ENCODE results near the gene CEP85. TPM values are rescaled to one million over a fixed set of nuclear protein-coding genes. Genes with fewer than 3 reads are reported as not detected.
"Not testable (repeated sequence)": the region's sequence is repeated elsewhere in the genome, so short reads cannot be mapped to it uniquely, and the experiment has no call there.

Gene CEP85
- total RNA-seq, 1 experiment from 2014 or later = 11.1 TPM

- intact Hi-C loops (cut with micrococcal nuclease) = no loop called here
- POLR2A ChIA-PET = interaction anchor here (0.9 to 1.2 kb wide), 2 partner anchors 11 to 43 kb away, joined by 3 read pairs; no protein-coding TSS in a partner anchor
These were observed 12.9 kb upstream of the CEP85 start for GRCh38 chr1:26221094-26221493.

GRCh38 chr1:26224606-26225005, 9.4 kb upstream of the CEP85 start:
- Mint-ChIP-seq H3K27ac (ENCODE audit: low read depth, unreplicated experiment) (no peak overlapping the region), H3K4me3 (ENCODE audit: unreplicated experiment) (no peak overlapping the region), H3K36me3 (ENCODE audit: insufficient read depth, unreplicated experiment) (no peaks in the 10 kb centered on the region), H3K9me3 (ENCODE audit: unreplicated experiment) (no peaks in the 10 kb centered on the region), H3K27me3 (ENCODE audit: insufficient read depth, unreplicated experiment) (peaks cover 11% of the 10 kb centered on the region), H3K4me1 (ENCODE audit: insufficient read depth, unreplicated experiment) (no peaks in the 10 kb centered on the region)
- BruUV-seq (replicated peaks) = no TSS peak
- ChIA-PET POLR2A (no interaction called here), CTCF (interaction anchor here (0.6 kb wide), 1 partner anchor 190 kb away, joined by 3 read pairs; no protein-coding TSS in a partner anchor)
- intact Hi-C loops (cut with micrococcal nuclease) = no loop called here
- no peak for TF ChIP-seq CTCF (IDR thresholded peaks at IDR 0.05; ENCODE audit: unreplicated experiment)
- DNase-seq (ENCODE audit: unreplicated experiment) = no peak

More at GRCh38 chr1:26221094-26221493, 12.9 kb upstream of the CEP85 start:
- no peak for DNase-seq (ENCODE audit: unreplicated experiment)
- Mint-ChIP-seq H3K27ac (ENCODE audit: low read depth, unreplicated experiment) (no peak overlapping the region), H3K36me3 (ENCODE audit: insufficient read depth, unreplicated experiment) (no peaks in the 10 kb centered on the region), H3K9me3 (ENCODE audit: unreplicated experiment) (no peaks in the 10 kb centered on the region), H3K4me1 (ENCODE audit: insufficient read depth, unreplicated experiment) (no peaks in the 10 kb centered on the region), H3K27me3 (ENCODE audit: insufficient read depth, unreplicated experiment) (peaks cover 9% of the 10 kb centered on the region), H3K4me3 (ENCODE audit: unreplicated experiment) (no peak overlapping the region)
- CTCF ChIA-PET = no interaction called here
- BruUV-seq (replicated peaks) = no TSS peak
- no peak for TF ChIP-seq CTCF (IDR thresholded peaks at IDR 0.05; ENCODE audit: unreplicated experiment)

GRCh38 chr1:26225033-26225831, 8.8 kb upstream of the CEP85 start:
- H3K27ac Mint-ChIP-seq (ENCODE audit: low read depth, unreplicated experiment) = no peak overlapping the region
- ChIA-PET POLR2A (no interaction called here), CTCF (interaction anchor here (0.6 kb wide), 1 partner anchor 191 kb away, joined by 3 read pairs; no protein-coding TSS in a partner anchor)
- no peak for TF ChIP-seq CTCF (IDR thresholded peaks at IDR 0.05; ENCODE audit: unreplicated experiment)
- H3K9me3 Mint-ChIP-seq (ENCODE audit: unreplicated experiment) = no peaks in the 10 kb centered on the region
- H3K4me1 Mint-ChIP-seq (ENCODE audit: insufficient read depth, unreplicated experiment) = no peaks in the 10 kb centered on the region
- no peak for DNase-seq (ENCODE audit: unreplicated experiment)
- intact Hi-C loops (cut with micrococcal nuclease) = no loop called here
- BruUV-seq (replicated peaks) = no TSS peak
- H3K36me3 Mint-ChIP-seq (ENCODE audit: insufficient read depth, unreplicated experiment) = no peaks in the 10 kb centered on the region
- no peak overlapping the region for H3K4me3 Mint-ChIP-seq (ENCODE audit: unreplicated experiment)
- H3K27me3 Mint-ChIP-seq (ENCODE audit: insufficient read depth, unreplicated experiment) = peaks cover 11% of the 10 kb centered on the region

GRCh38 chr1:26230682-26231081, 3.3 kb upstream of the CEP85 start:
- intact Hi-C loops (cut with micrococcal nuclease); H3K27me3 Mint-ChIP-seq (ENCODE audit: insufficient read depth, unreplicated experiment); H3K4me3 Mint-ChIP-seq (ENCODE audit: unreplicated experiment); H3K27ac Mint-ChIP-seq (ENCODE audit: low read depth, unreplicated experiment); DNase-seq (ENCODE audit: unreplicated experiment); BruUV-seq (replicated peaks); H3K36me3 Mint-ChIP-seq (ENCODE audit: insufficient read depth, unreplicated experiment); H3K9me3 Mint-ChIP-seq (ENCODE audit: unreplicated experiment): not testable (repeated sequence)
- H3K4me1 Mint-ChIP-seq (ENCODE audit: insufficient read depth, unreplicated experiment) = peaks cover 11% of the 10 kb centered on the region
- POLR2A ChIA-PET = interaction anchor here (1.6 kb wide), 1 partner anchor 53 kb away, joined by 5 read pairs; the partner anchor contains the start of gene CNKSR1
- CTCF ChIA-PET = interaction anchor here (0.7 to 2.8 kb wide), 3 partner anchors 8 to 61 kb away, joined by 4 to 12 read pairs (median 6); partner anchors contain the start of genes CNKSR1 and ZNF593

Data from MCF 10A (cell line).